HepG2 (cell line): ENCODE measurements around the gene OR1F1. TPM values are rescaled to one million over a fixed set of nuclear protein-coding genes. Genes with fewer than 3 reads are reported as not detected.

Experiments used
- ATRX ChIP-seq: sonication (generic); formaldehyde crosslinking; IDR thresholded peaks from 2 replicates; pipeline ENCODE4 v1.4.0; 2020; ENCODE audit warnings: missing genetic modification reagents, borderline replicate concordance
- DR1 ChIP-seq: sonication (generic); formaldehyde crosslinking; IDR thresholded peaks from 2 replicates; pipeline ENCODE4 v1.8.0; 2021; ENCODE audit warnings: mild to moderate bottlenecking, missing genetic modification reagents, inconsistent platforms
- HMG20A ChIP-seq: IDR thresholded peaks from 2 replicates; pipeline ENCODE4 v1.6.1; 2016; ENCODE audit warnings: borderline replicate concordance
- HMG20B ChIP-seq: conservative IDR thresholded peaks from 2 replicates; pipeline ENCODE4 v1.6.1; 2016; ENCODE audit warnings: missing genetic modification reagents, missing compliant biosample characterization
- IRX3 ChIP-seq: sonication (generic); formaldehyde crosslinking; IDR thresholded peaks from 2 replicates; pipeline ENCODE4 v1.8.1; 2023; ENCODE audit warnings: mild to moderate bottlenecking, low read depth, missing genetic modification reagents, borderline replicate concordance
- NFYC ChIP-seq: IDR thresholded peaks from 2 replicates; pipeline ENCODE4 v1.6.1; 2016; ENCODE audit warnings: missing genetic modification reagents, missing compliant biosample characterization
- NR2C2 ChIP-seq: sonication (generic); formaldehyde crosslinking; IDR thresholded peaks from 2 replicates; pipeline ENCODE4 v1.4.0; 2020; ENCODE audit warnings: missing genetic modification reagents, mild to moderate bottlenecking, moderate library complexity, borderline replicate concordance
- SOX6 ChIP-seq, 2 experiments: fragments of 450-650 bp in 1 of 2; sonication (generic) in 1 of 2; formaldehyde crosslinking in 1 of 2; IDR thresholded peaks; 2 replicates each; pipeline versions ENCODE4 v1.4.0 to v1.6.1; 2017 to 2020; ENCODE audit warnings: antibody characterized with exemption in 1 of 2, mild to moderate bottlenecking in 1 of 2, missing genetic modification reagents in 1 of 2
- ZIK1 ChIP-seq: sonication (generic); formaldehyde crosslinking; IDR thresholded peaks from 2 replicates; pipeline ENCODE4 v1.5.0; 2020; ENCODE audit warnings: mild to moderate bottlenecking, low read depth, missing genetic modification reagents, borderline replicate concordance
- ZNF33B ChIP-seq: sonication (generic); formaldehyde crosslinking; IDR thresholded peaks from 2 replicates; pipeline ENCODE4 v1.5.1; 2020; ENCODE audit warnings: mild to moderate bottlenecking, missing genetic modification reagents
- ZNF558 ChIP-seq: sonication (generic); formaldehyde crosslinking; IDR thresholded peaks from 2 replicates; pipeline ENCODE4 v1.9.0; 2022; ENCODE audit warnings: mild to moderate bottlenecking, missing genetic modification reagents, borderline replicate concordance
- ZNF598 ChIP-seq: sonication (generic); formaldehyde crosslinking; IDR thresholded peaks from 2 replicates; pipeline ENCODE4 v1.5.1; 2020; ENCODE audit warnings: mild to moderate bottlenecking, missing genetic modification reagents, borderline replicate concordance
- ZNF619 ChIP-seq: sonication (generic); formaldehyde crosslinking; IDR thresholded peaks from 2 replicates; pipeline ENCODE4 v1.4.0; 2020; ENCODE audit warnings: mild to moderate bottlenecking, missing genetic modification reagents
- polyA plus RNA-seq, 8 experiments: library from polyadenylated mRNA; depleted of rRNA in 3 of 8; stranded (reverse) in 7 of 8; unstranded in 1 of 8; fragments of >200 nt; fragmentation: Illumina TruSeq in 4 of 8; extraction: Trizol in 4 of 8; gene quantifications; 2 replicates each; pipeline versions ENCODE4 v1.2.1 to v1.2.3, GENCODE V29; 2011 to 2016; ENCODE audit warnings: low read depth in 4 of 8, missing spikeins in 1 of 8, mixed read lengths in 1 of 8; ENCODE audit not compliant: insufficient read depth in 1 of 8
- total RNA-seq, 5 experiments: library from RNA; depleted of rRNA; stranded (reverse); fragments of >200 nt; fragmentation: Illumina TruSeq; extraction: Trizol; gene quantifications; 2 replicates each; pipeline ENCODE4 v1.2.3, GENCODE V29; 2016; ENCODE audit warnings: low read depth in 1 of 5
- TF ChIP-seq, protein P1 (sequence below): sonication (generic); formaldehyde crosslinking; IDR thresholded peaks from 2 replicates; pipeline ENCODE4 v1.5.0; 2020; ENCODE audit warnings: missing genetic modification reagents, mild to moderate bottlenecking, borderline replicate concordance
- TF ChIP-seq, protein P2 (sequence below): sonication (generic); formaldehyde crosslinking; IDR thresholded peaks from 2 replicates; pipeline ENCODE4; 2020; ENCODE audit warnings: missing genetic modification reagents, mild to moderate bottlenecking, borderline replicate concordance
- TF ChIP-seq, protein P3 (sequence below): sonication (generic); formaldehyde crosslinking; IDR thresholded peaks from 2 replicates; pipeline ENCODE4 v1.9.0; 2022; ENCODE audit warnings: low read depth, missing genetic modification reagents
- TF ChIP-seq, protein P4 (sequence below): sonication (generic); formaldehyde crosslinking; conservative IDR thresholded peaks from 2 replicates; pipeline ENCODE4 v1.4.0; 2020; ENCODE audit warnings: missing genetic modification reagents
- TF ChIP-seq, protein P5 (sequence below): sonication (generic); formaldehyde crosslinking; IDR thresholded peaks from 2 replicates; pipeline ENCODE4 v1.8.1; 2023; ENCODE audit warnings: mild to moderate bottlenecking, missing genetic modification reagents, borderline replicate concordance

The OR1F1 gene
- total and polyA plus RNA-seq, 2 of the 13 experiments (the other 11 are each of a cell fraction or from before 2014, with no cell fraction given), result 0.90 TPM; not detected in 1

DNA sequence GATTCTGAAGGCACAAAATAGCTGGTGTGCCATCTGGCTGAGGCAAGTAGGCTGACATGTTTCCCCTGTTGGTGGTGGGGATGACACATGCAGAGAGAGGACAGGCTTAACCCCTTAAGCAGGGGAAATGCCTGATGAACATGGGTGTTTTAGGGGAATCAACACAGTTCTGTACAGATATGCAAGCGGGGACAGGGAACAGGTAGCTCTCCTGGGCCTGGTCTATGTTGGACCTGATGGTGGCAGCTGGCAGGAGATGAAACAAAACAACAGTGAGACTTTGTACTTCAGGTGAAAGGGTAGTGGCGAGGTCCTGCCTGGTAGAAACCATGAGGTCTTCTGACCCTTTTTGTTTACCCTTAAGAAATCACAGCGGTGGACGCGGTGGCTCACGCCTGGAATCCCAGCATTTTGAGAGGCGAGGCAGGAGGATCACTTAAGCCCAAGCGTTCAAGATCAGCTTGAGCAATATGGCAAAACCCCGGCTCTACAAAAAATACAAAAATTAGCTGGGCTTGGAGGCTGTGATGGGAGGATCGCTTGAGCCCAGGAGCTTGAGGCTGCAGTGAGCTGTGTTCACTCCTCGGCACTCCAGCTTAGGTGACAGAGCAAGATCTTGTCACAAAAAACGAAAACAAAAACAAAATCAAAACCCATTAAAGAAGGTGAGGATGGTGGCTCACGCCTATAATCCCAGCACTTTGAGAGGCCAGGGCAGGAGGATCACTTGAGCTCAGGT is 10.5 kb downstream of the OR1F1 start (continued):
- TF ChIP-seq, protein P1, sequence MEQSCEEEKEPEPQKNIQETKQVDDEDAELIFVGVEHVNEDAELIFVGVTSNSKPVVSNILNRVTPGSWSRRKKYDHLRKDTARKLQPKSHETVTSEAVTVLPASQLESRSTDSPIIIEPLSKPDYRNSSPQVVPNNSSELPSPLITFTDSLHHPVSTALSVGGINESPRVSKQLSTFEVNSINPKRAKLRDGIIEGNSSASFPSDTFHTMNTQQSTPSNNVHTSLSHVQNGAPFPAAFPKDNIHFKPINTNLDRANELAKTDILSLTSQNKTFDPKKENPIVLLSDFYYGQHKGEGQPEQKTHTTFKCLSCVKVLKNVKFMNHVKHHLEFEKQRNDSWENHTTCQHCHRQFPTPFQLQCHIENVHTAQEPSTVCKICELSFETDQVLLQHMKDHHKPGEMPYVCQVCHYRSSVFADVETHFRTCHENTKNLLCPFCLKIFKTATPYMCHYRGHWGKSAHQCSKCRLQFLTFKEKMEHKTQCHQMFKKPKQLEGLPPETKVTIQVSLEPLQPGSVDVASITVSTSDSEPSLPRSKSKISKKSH (CRISPR knock-in tag), result no peak; the same call in 1 of the 2 replicates
- TF ChIP-seq IRX3 (CRISPR knock-in tag) (0 out of 2 replicates have a peak, but pooled peaks have one; percentile 37), DR1 (CRISPR knock-in tag) (no peak), HMG20B (0 out of 2 replicates have a peak, but pooled peaks have one; percentile 75), ZIK1 (no peak), HMG20A (CRISPR knock-in tag) (peak; percentile 82; the same call in 1 of the 2 replicates), ZNF33B (CRISPR knock-in tag) (no peak), NFYC (CRISPR knock-in tag) (no peak), ATRX (CRISPR knock-in tag) (no peak), ZNF598 (CRISPR knock-in tag) (peak; percentile 48; the same call in 1 of the 2 replicates), ZNF619 (CRISPR knock-in tag) (0 out of 2 replicates have a peak, but pooled peaks have one; percentile 36), NR2C2 (CRISPR knock-in tag) (peak; percentile 53; the same call in 1 of the 2 replicates), ZNF558 (no peak), SOX6 (IDR thresholded peaks at IDR 0.05) (no peak), SOX6 (CRISPR knock-in tag; IDR thresholded peaks at IDR 0.05) (peak; percentile 76)
- TF ChIP-seq, protein P2, sequence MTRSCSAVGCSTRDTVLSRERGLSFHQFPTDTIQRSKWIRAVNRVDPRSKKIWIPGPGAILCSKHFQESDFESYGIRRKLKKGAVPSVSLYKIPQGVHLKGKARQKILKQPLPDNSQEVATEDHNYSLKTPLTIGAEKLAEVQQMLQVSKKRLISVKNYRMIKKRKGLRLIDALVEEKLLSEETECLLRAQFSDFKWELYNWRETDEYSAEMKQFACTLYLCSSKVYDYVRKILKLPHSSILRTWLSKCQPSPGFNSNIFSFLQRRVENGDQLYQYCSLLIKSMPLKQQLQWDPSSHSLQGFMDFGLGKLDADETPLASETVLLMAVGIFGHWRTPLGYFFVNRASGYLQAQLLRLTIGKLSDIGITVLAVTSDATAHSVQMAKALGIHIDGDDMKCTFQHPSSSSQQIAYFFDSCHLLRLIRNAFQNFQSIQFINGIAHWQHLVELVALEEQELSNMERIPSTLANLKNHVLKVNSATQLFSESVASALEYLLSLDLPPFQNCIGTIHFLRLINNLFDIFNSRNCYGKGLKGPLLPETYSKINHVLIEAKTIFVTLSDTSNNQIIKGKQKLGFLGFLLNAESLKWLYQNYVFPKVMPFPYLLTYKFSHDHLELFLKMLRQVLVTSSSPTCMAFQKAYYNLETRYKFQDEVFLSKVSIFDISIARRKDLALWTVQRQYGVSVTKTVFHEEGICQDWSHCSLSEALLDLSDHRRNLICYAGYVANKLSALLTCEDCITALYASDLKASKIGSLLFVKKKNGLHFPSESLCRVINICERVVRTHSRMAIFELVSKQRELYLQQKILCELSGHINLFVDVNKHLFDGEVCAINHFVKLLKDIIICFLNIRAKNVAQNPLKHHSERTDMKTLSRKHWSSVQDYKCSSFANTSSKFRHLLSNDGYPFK (CRISPR knock-in tag), result peak; percentile 87
- TF ChIP-seq, protein P3, sequence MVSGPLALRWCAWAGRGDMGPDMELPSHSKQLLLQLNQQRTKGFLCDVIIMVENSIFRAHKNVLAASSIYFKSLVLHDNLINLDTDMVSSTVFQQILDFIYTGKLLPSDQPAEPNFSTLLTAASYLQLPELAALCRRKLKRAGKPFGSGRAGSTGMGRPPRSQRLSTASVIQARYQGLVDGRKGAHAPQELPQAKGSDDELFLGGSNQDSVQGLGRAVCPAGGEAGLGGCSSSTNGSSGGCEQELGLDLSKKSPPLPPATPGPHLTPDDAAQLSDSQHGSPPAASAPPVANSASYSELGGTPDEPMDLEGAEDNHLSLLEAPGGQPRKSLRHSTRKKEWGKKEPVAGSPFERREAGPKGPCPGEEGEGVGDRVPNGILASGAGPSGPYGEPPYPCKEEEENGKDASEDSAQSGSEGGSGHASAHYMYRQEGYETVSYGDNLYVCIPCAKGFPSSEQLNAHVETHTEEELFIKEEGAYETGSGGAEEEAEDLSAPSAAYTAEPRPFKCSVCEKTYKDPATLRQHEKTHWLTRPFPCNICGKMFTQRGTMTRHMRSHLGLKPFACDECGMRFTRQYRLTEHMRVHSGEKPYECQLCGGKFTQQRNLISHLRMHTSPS (CRISPR knock-in tag), result peak; percentile 36; the same call in 1 of the 2 replicates
- TF ChIP-seq, protein P4, sequence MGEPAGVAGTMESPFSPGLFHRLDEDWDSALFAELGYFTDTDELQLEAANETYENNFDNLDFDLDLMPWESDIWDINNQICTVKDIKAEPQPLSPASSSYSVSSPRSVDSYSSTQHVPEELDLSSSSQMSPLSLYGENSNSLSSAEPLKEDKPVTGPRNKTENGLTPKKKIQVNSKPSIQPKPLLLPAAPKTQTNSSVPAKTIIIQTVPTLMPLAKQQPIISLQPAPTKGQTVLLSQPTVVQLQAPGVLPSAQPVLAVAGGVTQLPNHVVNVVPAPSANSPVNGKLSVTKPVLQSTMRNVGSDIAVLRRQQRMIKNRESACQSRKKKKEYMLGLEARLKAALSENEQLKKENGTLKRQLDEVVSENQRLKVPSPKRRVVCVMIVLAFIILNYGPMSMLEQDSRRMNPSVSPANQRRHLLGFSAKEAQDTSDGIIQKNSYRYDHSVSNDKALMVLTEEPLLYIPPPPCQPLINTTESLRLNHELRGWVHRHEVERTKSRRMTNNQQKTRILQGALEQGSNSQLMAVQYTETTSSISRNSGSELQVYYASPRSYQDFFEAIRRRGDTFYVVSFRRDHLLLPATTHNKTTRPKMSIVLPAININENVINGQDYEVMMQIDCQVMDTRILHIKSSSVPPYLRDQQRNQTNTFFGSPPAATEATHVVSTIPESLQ (CRISPR knock-in tag), result 0 out of 2 replicates have a peak, but pooled peaks have one; percentile 70
- TF ChIP-seq, protein P5, sequence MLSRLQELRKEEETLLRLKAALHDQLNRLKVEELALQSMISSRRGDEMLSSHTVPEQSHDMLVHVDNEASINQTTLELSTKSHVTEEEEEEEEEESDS, result no peak
